NCI-H128 (cell line): Measurements from ENCODE around the gene TMEM86A.

Experiments
- DNase-seq: peaks from one replicate; lab custom pipeline; 2025; ENCODE audit not compliant: unreplicated experiment; lab: John Stamatoyannopoulos, UW

TMEM86A gene

DNA sequence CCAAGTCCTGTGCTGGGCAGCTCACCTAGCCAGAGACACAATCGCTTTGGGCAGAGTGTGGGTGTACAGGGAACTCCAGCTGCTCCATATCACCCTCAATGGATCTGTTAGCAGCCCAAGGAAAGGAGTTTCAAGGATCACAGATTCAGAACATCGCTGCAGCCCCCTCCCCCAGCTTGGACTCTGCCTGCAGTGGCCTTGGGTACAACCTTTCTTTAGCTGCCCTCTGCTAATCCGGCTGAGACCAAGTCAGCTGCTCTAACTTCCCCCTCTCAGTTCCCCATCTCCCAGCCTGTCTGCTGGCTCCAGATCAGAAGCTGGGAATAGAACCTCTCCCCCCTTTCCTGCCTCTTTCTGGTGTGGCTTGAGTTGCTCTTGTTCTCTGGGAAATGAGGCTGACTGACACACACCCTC, 1.3 kb downstream of the TMEM86A start:
- no peak for DNase-seq

DNA sequence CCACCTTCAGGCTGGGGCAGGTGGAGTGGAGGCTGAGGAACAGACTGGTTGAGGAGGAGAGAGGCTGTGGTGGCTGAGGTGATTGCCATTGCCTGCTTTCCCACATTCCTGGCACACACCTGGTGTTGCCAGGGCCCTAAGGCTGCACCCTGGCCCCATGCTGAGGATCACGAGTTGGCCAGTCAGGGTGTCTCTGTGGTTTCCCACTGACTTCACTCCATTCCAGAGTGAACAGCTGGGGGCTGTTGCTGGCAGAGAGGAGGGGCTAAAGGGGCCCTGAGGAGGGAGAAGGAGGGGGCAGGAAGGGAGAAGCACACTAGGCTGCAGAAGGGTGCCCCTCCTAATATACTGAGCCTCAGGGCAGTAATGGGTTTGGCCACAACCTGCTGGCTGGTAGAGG, 1.8 kb downstream of the TMEM86A start:
- DNase-seq, result no peak

DNA sequence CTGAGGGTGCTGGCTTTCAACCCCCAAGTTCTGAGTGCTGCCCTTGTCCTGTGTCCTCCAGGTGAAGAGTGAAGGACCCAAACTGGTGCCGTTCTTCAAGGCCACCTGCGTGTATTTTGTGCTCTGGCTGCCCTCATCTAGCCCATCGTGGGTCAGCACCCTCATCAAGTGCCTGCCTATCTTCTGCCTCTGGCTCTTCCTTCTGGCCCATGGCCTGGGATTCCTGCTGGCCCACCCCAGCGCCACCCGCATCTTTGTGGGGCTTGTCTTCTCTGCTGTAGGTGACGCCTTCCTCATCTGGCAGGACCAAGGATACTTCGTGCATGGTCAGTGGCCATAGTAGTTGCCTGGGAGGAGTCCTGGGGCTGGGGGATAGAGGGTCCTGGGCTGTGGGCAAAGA, 2.3 kb downstream of the TMEM86A start:
- DNase-seq, result no peak

DNA sequence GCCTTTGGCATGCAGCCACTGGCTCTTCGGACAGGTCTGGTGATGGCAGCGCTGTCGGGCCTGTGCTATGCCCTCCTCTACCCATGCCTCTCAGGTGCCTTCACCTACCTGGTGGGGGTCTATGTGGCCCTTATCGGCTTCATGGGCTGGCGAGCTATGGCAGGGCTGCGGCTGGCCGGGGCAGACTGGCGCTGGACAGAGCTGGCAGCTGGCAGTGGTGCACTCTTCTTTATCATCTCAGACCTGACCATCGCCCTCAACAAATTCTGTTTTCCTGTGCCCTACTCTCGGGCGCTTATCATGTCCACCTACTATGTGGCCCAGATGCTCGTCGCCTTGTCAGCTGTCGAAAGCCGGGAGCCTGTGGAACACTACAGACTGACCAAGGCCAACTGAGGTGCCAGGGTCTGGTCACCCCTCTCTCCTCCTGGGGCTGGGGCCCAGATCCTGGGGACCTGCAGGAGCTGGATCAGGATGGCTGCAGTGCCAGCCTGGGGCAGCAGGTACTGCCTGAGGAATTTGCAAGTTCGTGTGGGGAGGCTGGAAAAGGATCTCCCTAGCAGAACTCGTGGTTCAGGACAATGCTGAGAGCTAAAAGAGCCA, 3.1 kb downstream of the TMEM86A start:
- no peak for DNase-seq

DNA sequence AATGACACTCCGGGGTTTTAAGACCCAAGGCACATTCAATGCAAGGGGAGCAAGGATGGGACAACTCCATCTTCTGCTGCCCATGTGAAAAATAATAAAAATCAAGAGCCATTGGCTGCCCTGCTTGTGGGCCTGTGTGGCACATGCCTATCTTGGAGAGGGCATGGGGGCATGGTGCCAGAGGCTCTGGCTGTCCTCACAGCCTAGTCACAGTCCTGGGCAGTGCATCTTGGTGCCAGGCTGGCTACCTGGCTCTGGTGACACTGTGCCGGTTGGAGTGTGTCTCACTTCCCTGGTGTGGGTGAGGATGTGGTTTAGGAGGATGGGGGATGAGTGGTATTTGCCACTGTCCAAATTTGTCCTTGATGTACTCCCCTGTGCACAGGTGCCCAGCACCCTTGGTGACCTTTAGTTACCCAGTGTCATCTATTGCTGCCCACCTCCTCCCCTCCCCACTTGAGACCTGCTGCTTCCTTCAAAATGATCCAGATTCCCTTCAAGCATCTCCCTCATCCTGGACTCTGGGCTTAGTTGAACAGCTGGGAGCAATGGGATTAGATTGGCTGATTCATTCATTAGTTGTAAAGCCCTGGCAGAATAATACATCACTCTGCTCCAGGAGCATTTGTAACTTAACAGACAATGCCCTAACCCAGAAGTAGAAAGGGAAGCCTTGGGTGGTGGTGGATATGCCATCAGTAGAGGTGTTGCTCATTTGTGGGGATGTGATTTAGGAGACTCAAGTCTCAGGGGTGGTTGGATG, 4.6 kb downstream of the TMEM86A start:
- no peak for DNase-seq

DNA sequence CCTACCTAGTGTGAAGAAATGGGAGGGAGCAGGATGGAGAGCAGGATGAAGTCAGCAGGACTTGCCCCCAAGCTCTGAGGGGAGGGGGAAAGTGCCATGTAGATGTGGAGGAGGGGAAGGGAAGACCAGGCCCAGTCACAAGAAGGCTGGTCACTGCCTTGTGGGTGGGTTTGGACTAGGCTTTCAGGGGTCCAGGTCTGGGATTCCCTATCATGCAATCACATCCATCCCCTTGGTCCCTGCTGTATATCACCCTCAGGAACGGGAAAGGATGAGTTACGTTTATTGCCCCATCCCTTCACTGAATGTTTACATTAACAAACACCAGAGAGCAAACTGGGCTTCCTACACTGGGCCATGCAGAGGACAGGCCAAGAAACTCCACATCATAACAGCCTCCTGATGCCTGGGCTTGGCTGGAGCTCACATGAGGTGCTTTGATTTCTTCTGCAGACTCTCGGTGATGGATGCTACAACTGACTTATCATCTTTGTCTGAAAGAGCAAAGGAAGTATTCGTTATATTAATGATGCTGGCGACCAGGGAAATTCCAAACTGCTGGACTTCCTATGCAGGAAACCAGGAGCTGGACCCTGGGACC, 5.6 kb downstream of the TMEM86A start:
- DNase-seq, result no peak

DNA sequence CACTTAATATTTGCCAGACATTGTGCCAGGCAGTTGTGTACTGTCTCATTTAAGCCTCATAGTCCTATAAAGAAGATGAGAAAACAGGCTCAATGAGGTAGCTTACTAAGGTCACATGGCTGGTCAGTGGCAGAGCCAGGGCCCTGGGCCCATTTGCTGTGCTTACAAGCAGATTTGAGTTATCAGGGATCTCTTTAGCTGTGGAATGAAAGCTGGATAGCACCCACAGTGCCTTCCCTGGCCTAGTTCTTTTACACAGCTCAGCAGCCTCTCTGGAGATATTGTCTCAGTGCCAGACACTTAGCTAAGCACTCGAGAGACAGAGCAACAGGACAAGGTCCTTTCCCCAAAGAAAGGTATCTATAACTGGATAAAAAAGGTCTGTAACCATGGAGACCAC, 6.1 kb downstream of the TMEM86A start:
- DNase-seq, result no peak

DNA sequence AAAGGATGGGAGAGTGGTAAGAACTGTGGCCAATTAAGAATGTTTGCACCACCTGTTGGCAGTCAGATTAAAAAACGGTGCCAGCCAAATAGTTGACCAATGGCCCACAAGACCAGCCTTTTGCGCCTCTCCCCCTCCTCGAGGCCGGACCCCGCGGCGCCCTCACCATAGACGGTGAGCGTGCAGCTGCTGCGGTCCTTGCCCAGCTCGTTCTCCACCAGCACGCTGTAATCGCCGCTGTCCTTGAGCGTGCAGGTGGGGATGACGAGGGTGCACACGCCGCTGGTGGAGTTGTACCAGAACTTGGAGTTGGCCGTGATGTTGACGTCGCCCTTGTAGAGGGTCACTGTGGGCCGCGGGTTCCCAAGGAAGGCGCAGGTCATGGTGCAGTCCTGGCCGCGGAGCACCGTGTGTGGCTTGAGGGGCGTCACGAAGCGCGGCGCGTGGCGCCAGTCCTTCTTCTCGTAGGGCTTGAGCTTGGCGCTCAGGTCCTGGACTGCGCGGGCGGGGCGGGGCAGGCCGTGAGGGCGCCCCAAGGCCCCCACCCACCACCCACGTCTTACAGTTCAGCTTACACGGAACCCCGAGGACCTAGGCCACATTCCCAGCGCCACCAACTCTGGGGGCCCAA, 7.2 kb downstream of the TMEM86A start:
- no peak for DNase-seq

DNA sequence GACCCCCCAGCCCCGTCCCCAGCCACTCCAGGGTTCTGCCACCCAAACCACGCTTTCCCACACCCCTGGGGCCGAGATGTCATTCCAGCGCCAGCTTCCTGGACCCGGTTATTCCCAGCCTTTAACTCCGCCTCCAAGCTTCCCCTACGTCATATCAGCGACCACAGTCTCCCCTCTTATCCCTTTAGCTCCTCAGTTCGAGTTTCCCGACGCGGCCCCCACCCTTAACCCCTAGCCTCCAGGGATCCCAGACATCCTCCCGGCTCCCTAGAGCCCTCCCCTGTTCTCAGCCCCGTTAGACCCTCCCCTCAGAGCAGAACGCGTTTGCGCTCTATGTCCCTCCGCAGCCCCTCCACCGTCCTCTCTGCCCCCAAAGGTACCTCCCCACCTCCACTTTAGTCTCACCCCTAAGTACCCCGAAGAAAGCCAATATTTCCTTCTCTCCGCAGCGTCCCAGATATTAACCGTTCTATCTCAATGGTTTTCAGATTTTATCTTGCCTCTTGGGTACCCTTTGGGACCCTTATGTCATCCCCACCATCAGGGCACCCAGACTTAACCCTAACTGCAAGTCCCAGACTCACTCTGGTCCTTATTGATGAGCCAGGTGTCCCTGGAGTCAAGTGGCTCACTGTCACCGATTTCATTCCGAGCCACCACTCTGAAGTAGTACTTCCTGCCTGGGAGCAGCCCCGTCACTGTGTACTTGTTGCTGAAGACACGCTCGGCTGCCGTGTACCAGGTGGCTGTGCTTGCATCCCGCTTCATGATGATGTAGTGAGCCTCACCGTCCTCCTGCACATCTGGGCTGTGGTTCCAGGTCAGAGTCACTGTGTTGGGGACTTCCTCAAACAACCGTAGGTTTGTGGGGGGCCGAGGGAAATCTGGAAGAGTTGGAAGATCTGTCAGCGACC, 8.0 kb downstream of the TMEM86A start:
- DNase-seq, result no peak

DNA sequence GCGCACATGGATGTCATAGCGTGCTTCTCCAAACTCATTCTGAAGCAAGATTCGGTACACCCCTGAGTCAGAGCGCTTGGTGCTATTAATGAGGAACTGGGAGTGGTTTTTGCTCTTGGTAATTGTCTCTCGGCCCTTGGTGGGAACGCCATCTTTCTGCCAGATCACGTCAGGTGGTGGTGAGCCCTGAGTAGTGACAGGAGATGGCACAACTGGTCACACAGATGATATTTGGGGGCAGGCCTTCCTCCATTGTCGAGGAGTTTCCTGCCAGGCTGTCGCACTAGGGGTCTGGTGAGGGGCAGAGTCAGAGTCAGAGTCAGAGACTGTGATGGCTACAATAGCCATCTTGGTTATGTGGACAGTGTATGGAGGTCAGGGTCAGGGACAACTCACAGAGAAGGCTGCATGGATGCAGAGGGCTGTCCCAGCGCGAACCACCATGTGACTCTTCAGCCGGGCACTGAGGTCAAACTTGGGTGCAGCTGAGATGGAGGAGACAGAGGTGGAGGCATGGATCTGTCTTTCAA, 9.3 kb downstream of the TMEM86A start:
- DNase-seq, result no peak

DNA sequence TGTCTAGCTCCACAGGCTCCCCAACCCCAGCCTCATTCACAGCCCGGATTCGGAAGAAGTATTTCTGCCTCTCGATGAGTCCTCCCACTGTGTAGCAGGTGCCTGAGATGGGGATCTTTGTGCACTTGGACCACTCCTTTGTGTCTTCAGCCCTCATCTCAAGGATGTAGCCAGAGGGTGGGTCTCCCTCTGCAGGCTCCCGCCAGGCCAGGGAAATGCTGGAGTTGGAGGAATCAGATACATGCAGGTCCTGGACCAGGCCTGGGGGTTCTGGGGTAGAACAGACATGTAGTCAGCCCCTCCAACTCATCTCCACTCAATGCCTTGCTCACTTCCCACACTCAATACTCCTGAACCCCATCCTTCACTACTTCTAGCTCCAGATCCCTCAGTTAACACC, 10.8 kb downstream of the TMEM86A start:
- DNase-seq, result no peak

DNA sequence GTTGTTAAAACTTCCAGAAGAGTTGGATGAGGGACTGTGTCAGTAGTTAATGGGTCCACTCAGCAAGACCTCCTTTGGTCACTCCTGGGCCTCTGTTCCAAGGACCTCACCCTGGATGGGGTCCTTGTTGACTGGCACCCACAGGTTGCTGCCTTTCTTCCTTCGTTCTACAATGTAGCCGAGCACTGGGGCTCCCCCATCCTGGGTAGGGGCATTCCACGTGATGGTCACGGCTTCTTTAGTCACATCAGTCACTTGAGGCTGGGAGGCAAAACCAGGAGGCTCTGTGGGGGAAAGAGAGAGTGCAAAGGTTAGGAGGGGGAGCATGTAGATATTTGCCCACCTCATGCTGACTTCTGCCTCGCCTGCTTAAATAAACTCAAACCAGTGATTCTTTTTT, 12.0 kb downstream of the TMEM86A start:
- no peak for DNase-seq

DNA sequence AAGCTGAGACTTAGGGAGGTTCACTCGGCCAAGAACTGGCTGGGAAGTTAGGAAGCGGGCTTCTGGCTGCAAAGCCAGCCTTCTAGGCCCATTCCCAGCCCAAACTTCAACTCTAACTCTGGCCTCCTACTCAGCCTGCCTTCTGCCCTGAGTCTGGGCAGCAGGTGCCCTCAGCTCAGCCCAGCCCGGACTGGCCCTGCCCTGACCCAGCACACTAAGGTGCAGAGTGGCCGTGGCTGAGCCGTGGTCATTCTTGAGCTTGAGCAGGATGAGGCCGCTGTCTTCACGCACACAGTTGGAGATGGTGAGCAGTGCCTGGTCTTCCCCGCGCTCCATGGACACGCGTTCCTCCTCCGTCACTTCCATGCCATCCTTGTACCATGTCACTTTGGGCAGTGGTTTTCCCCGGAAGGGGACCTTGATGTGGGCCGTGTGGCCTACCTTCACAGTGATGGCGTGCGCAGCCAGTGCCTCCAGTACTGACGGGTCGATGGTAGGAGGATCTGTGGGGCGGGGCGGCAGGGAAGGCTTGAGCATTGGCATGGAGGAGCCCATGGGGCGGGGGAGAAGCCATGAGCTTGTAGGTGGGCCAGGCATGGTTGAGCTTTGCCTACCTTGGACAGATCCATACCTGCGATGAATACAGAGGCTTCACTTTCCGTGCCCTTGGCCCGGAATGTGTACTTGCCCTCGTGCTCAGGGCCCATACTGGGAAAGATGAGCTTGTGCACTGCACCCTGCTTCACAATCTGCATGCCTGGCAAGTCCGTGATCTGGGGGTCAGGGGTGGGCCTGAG, 15.3 kb downstream of the TMEM86A start:
- DNase-seq, result no peak

DNA sequence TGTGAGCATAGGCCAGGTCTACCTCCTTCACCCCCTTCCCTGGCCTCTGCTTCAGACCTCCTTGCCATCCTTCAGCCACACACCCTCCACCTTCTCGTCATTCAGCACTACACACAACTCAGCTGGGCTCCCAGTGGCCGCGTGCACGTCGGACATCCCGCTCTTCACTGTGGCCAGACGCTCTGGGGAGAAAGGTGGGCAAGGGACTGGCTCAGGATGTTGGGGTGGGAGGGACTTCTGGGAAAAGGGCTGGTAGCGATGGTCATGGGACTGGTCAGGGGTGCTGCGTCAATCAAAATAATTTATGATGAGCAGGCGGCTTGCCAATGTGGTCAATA, 15.8 kb downstream of the TMEM86A start:
- DNase-seq, result no peak

DNA sequence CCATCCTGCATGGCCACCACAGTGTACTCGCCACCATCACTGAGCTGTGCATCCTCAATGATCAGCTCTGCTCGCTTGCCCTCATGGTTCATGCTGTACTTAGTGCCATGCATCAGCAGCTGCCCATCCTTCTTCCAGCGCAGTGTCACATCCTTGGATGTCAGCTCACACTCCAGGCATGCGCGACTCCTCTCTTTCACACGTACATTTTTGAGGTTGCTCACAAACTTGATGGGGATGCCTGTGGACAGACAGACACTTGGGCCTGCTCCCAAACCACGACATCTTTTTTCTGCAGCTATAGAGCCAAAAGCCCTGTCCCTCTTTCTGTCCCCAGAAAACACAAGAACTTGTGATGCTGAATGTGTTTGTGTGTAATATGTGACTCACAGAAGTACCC, 16.9 kb downstream of the TMEM86A start:
- no peak for DNase-seq

DNA sequence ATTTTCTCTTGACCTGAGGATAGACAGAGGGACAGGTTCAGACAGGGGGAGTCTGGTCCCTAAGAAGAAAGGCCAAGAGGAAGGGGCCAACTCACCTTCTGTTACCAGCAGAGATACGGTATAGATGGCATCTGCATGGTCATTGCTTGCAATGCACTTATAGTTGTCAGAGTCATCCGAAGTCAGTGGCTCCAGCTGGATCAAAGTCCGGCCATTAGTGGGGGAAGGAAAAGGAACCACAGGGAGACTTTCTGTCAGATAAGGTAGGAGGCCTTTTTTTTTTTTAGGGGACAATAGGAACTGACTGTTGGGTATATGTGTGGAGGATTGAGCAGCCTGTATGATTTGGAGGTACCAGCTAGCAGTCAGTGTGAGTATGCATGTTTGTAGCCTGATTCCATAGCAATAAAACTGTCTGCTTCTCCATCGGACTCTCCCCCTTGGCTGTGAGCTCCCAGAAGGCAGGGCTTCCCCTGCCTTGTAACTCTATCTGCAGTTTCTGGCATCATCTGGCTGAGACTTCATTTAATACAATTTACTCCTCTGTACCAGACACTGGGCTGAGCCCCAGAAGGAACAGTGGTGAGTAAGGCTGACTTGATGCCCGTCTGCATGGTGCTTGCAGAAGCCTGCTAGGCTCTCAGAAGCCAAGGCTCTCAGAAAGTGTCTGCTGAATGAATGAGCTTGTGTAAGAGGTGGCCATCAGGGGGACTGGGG, 21.7 kb downstream of the TMEM86A start:
- DNase-seq, result no peak

DNA sequence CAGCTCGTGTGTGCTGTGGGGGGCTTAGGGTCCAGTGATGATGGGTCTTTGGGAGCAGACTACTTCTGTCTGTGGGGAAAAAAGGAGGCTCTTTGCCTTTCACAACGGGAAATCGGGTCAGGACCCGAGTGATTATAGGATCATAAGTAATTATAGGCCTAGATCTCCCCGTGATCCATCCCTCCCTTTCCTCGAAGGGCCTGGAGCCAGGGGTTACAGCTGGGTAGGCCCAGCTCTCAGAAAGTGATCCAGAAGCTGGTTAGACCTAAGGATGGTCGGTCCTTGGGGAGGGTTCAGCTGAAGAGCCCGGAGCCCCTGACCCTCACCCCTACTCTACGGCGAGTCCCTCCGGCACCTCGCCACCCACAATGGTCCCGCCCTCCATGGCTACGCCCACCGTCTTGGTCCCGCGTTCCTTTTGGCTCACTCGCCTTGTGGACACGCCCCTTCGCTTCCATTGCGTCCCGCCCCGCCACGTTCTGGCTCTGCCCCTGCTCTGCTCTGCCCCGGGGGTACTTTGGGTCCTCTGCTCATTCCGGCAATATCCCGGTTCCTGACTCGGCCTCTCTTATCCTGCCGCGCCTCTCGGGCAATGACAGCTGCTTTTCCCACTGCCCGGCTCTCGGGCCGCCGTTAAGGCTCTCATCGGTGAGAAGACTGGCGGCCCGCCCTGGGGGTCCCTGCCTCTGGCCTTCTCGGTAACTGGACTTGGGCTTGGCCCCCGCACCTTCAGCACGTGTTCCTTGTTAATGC, 22.4 kb downstream of the TMEM86A start:
- DNase-seq, result peak; percentile 47

DNA sequence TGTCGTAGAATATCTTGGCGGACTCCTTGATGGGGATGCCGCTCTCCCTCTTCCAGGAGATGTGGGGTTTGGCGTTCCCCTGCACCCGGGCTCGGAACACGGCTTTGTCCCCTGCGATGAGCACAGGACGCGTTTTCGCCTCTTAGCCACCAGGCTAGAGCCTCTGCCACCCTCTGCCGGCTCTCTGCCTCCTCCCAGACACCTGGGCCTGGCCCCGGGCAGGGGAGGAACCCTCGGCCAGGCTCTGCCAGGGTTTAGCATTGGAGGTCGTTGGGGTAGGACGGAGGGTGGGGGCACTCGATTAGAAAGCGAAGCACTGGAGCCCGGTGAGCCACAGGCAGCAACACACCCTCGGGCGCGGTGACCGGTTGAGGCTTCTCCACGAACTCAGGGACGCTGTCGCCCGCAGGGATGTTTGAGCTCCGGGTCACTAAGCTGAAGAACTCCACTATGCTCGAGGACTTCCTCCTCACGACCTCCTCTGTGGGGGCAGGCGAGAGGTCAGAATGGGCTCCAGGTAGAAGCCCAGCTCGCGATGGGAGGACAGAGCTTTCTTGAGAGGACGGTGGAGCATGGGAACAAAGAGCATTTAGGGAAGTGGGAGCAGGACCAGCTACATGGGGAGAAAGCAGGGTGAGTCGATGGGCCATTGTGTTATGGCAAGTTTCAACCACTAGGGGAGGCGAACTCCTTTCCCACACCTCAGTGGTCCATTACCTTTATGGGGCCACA, 23.1 kb downstream of the TMEM86A start:
- DNase-seq, result peak; percentile 17
